Panc1 (cell line): ENCODE measurements around the gene CFAP20DC.

ENCODE experiments used
- POLR2AphosphoS5 ChIP-seq: IDR thresholded peaks from 2 replicates; pipeline ENCODE4 v1.6.1; 2012; ENCODE audit warnings: mild to moderate bottlenecking, low read depth, low read length, moderate library complexity
- SIN3A ChIP-seq: IDR thresholded peaks from 2 replicates; pipeline ENCODE4 v1.6.1; 2012; ENCODE audit warnings: low read depth, mild to moderate bottlenecking, low read length, moderate library complexity, borderline replicate concordance; ENCODE audit not compliant: insufficient read depth
- TF ChIP-seq, protein P1 (sequence below): fragments of 450-650 bp; IDR thresholded peaks from 2 replicates; pipeline ENCODE4 v1.5.1; 2017; ENCODE audit warnings: mild to moderate bottlenecking

DNA sequence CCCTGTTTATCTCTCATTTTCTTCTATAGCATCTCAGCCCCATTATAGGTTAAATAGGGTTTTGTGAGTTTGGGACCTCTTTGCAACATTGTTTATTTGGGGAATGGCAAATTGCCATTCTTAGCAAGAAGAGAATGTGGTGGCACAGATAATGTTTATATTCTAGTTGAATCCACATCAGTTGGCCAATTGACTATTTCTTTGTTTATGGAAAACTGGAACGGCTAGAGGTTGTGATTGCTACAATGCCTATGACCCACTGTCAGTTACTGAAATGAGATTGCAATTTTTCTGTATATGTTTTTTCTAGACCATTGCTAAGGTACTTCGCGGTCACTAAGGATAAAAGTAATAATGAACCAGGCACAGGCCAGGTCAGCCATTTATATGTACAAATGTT lies 44.6 kb upstream of the CFAP20DC start:
- TF ChIP-seq, protein P1, sequence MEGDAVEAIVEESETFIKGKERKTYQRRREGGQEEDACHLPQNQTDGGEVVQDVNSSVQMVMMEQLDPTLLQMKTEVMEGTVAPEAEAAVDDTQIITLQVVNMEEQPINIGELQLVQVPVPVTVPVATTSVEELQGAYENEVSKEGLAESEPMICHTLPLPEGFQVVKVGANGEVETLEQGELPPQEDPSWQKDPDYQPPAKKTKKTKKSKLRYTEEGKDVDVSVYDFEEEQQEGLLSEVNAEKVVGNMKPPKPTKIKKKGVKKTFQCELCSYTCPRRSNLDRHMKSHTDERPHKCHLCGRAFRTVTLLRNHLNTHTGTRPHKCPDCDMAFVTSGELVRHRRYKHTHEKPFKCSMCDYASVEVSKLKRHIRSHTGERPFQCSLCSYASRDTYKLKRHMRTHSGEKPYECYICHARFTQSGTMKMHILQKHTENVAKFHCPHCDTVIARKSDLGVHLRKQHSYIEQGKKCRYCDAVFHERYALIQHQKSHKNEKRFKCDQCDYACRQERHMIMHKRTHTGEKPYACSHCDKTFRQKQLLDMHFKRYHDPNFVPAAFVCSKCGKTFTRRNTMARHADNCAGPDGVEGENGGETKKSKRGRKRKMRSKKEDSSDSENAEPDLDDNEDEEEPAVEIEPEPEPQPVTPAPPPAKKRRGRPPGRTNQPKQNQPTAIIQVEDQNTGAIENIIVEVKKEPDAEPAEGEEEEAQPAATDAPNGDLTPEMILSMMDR, result no peak
- no peak for TF ChIP-seq POLR2AphosphoS5
- TF ChIP-seq SIN3A, result no peak
